GM19463 (cell line): Measurements from ENCODE around the gene PEX14.
A peak's percentile ranks its signal among the peaks of the same experiment; 100 is the strongest.
"Not testable (repeated sequence)": the region's sequence is repeated elsewhere in the genome, so short reads cannot be mapped to it uniquely, and the experiment has no call there.

Experiments
- ATAC-seq: cut with Tn5 transposase; IDR thresholded peaks from one replicate; pipeline ENCODE4 v1.9.1; 2021; ENCODE audit warnings: mild to moderate bottlenecking, moderate library complexity; ENCODE audit not compliant: unreplicated experiment

PEX14 gene, protein sequence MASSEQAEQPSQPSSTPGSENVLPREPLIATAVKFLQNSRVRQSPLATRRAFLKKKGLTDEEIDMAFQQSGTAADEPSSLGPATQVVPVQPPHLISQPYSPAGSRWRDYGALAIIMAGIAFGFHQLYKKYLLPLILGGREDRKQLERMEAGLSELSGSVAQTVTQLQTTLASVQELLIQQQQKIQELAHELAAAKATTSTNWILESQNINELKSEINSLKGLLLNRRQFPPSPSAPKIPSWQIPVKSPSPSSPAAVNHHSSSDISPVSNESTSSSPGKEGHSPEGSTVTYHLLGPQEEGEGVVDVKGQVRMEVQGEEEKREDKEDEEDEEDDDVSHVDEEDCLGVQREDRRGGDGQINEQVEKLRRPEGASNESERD

DNA sequence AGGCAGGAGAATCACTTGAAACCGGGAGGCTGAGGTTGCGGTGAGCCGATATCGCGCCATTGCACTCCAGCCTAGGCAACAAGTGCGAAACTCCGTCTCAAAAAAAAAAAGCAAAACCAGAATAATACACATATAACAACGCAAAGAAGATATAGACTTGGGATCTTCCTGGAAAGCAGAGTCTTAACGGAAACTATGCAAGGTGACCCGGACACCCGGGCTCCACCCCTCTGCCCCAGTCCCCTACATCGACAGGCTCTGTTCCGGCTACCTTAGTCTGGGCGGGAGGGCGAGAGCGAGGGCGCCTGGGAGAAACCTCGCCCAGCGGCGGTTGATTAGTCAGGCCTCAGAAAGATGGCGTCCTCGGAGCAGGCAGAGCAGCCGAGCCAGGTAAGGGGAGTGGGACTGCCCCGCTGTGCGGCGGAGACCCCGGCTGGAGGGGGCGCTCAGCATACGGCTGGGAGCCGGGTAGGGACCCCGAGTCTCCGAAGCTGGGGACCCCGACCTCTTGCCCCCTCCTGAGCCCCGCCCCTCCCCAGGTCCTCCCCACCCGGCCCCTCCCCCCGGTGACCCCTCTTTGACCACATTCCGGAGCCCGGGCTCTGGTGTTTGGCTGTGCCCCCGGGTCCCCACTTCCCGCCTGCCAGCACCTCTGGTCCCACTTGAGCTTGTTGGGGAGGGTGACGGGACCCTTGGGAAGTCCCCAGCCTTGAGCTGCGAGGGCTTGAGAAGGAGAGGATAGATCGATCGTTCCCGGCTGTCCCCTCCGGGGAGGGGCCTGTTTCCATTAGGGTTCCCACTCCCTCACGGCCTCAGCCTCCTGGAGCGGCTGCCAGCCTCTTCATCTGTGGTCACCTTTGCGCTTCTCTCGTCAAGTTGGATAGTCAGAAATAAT lies at the start of gene PEX14:
Gene PEX14, plus strand, starts transcription at position 338 of the 895 bp plus-strand sequence. Its CDS starts 17 bp downstream, at position 355.
- peak; percentile 70 for ATAC-seq

DNA sequence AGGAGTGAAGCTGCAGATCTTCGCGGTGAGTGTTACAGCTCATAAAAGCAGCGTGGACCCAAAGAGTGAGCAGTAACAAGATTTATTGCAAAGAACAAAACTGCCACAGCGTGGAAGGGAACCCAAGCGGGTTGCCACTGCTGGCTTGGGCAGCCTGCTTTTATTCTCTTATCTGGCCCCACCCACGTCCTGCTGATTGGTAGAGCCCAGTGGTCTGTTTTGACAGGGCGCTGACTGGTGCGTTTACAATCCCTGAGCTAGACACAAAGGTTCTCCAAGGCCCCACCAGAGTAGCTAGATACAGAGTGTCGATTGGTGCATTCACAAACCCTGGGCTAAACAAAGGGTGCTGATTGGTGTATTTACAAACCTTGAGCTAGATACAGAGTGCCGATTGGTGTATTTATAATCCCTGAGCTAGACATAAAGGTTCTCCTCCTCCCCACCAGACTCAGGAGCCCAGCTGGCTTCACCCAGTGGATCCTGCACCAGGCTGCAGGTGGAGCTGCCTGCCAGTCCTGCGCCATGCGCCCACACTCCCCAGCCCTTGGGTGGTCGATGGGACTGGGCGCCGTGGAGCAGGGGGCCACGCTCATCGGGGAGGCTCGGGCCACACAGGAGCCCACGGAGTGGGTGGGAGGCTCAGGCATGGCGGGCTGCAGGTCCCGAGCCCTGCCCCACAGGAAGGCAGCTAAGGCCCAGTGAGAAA lies 48.8 kb upstream of the PEX14 start:
- ATAC-seq = not testable (repeated sequence)

DNA sequence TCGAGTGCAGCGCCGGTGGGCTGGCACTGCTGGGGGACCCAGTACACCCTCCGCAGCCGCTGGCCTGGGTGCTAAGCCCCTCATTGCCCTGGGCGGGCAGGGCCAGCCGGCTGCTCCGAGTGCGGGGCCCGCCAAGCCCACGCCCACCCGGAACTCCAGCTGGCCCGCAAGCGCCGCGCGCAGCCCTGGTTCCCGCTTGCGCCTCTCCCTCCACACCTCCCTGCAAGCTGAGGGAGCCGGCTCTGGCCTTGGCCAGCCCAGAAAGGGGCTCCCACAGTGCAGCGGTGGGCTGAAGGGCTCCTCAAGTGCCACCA lies 48.3 kb upstream of the PEX14 start:
- not testable (repeated sequence) for ATAC-seq

DNA sequence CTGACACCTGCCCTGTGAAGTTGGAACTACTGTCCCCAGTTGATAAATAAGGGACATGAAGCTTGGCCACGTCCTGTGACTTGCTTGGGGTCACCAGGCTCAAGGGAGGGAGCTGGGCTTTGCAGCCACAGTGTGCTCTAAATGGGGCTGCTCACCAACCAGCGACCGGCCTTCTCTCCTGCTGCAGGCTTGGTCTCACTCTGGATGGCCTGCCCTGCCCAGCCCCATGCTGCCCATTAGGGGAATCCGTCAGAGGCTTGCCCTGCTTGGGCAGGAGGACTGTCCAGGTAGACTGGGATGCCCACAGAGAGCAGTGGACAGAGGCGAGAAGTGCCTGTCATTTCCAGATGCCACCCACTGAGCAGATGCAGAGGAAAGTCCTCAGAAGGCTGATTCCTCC lies 45.8 kb upstream of the PEX14 start:
- no peak for ATAC-seq

DNA sequence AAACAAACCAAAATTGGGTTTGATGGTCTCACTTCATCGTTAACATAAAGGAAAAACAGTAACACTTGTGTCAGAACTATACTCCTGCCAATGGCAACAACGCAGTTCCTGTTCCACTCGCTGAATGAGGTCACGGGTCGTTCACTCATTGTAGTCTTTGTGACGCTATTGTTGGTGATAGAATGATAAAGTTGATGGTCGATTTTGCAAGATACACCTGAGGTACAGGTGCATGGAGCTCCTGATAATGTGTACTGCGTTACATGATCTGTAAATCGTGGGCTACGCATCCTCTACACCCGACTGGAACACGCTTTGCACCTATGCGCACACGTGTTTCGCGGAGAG lies 44.9 kb upstream of the PEX14 start:
- ATAC-seq = no peak

DNA sequence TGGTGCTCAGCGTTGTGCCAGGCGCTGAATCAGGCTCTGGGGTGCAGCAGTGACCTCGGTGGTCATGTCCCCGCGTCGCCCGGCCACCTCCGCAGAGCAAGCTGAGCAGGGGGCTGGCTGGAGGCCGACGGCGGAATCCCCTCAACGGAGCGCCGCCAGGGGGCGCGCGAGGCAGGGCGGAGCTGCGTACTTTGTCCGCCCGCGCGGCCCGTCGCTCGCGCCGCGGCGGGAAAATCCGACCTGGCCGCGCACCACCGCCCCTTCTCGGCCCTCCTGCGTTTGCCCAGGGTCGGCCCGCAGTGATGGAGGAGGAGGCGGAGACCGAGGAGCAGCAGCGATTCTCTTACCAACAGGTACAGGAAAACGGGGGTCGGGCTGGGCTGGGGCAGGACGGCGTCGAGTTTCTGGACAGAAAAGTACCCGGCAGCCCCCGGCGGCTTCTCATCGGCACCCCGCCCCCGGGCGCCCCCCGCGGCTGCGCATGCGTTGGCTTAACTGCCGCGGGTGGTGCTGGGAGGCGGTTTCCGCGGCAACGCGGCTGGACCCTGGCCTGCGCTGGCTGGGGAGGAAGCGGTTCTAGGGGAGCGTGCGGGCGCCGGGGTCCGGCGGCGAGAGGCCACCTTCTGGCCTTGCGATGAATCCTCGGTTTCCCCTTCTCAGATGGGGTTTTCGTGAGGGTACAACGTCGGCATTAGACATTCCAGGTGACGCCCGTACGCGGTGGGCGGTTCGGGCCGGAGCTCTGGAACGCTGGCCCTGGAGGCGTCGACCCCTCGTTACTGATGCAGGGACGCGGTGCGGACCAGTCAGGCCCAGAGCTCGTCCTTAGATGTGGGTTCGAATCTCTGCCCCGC lies 44.3 kb upstream of the PEX14 start, which contains the start of gene CENPS:
Gene CENPS, plus strand, starts transcription at position 218 of the 854 bp plus-strand sequence. Its CDS starts 85 bp downstream, at position 303.
- ATAC-seq = peak; percentile 76

DNA sequence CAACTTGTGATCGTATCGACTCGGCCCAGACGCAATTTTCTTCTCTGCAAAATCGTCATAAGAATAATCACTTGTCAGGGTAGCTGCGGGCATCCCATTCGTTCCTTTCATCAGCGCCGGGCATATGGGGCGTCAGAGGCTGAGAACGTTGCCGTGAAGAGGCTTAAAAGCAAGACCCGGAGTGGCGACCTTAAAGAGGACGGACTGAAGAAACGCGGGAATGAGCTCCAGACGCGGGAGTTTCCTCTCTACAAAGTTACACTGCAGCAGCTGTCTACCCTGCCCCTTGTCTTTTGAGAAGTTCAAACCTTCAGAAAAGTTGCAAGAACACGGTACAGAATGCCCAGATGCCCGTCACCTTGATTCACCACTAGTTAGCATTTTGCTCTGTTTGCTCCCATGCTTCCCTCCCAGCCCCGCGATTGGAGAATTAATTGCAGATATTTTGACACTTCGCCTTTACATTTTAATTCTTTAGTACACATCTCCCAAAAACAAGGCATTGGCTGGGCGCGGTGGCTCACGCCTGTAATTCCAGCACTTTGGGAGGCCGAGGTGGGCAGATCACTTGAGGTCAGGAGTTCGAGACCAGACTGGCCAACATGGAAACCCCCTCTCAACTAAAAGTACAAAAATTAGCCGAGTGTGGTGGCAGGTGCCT lies 43.5 kb upstream of the PEX14 start:
- ATAC-seq = no peak

DNA sequence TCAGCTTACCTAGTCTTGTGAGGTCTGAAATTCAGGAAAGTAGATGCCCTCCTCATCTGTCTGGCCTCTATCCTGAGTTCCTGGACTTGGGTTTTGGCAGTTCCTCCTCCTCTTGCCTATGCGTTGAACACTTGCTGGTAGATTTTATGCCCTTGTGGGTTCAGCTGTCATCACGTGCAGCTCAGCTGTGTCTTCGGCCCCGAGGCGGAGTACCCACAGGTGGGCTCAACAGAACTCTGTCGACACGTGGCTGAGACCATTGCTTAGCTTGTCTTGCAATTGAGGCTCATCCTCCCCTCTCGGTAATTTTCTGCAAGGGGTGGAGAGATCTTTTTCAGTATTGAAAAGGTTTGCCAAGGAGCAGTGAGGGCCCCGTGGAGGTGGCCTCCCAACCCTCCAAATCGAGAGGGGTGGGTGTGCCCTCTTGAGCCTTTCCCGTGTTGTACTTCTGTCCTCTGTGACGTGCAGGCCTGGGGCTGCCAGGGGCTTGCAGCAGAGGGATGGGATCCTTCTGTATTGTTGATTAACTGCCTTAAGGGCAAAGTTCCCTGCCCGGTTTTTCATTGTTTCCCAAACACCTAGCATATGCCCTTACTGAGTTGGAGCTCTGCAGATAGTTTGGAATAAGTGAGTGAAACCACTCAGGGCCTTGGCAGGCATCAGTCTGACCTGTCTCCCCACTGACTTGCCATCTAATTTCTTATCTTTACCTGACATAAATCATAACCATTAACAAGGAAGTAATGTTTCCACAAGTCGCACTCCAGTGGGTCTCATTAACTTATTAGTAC lies 41.6 kb upstream of the PEX14 start:
- no peak for ATAC-seq

DNA sequence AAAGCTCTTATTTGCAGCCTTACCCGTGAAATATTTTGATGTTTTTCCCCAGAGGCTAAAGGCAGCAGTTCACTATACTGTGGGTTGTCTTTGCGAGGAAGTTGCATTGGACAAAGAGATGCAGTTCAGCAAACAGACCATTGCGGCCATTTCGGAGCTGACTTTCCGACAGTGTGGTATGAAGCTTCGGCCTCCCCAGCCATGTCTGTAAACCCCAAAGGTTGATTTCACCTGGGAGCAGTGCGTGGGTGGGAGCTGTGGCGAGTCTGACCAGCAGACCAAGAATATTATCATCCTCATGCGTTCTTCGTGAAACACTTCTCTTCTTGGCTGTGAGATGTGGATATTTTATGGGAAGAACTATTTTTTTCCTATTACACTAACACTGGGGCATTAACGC lies 41.0 kb upstream of the PEX14 start:
- ATAC-seq = no peak

DNA sequence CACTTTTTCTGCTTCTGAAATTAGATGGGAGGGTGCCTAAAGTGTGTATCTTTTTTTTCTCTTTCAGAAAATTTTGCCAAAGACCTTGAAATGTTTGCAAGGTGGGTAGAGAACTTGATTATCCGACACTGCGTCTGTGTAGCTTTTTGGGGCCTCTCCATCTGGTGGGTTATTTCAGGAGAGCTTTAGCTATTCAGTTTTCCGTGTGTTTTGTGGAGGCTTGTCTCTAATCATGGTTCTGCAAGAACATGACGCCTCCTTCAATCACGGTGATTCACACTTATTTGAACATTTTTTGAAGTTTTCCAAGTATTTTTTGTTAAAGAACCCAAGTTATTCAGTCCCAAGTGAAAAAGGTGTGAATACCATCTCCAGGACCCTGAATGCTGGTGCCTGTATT lies 40.2 kb upstream of the PEX14 start:
- no peak for ATAC-seq

DNA sequence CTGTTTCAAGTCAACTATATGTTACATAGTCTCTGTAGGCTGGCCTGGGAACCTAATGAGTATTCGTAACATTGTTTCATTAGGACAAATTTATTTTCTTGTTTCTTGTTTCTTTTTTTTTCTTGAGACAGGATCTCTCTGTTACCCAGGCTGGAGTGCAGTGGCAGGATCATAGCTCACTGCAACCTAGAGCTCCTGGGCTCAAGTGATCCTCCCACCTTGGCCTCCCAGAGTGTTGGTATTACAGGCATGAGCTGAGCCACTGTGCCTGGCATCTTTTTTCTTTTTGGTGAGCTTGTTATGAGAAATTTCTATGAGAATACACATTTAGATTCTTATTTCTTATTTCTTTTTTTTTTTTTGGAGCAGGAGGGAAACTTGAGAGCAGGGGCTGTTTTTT lies 37.7 kb upstream of the PEX14 start:
- ATAC-seq = no peak

DNA sequence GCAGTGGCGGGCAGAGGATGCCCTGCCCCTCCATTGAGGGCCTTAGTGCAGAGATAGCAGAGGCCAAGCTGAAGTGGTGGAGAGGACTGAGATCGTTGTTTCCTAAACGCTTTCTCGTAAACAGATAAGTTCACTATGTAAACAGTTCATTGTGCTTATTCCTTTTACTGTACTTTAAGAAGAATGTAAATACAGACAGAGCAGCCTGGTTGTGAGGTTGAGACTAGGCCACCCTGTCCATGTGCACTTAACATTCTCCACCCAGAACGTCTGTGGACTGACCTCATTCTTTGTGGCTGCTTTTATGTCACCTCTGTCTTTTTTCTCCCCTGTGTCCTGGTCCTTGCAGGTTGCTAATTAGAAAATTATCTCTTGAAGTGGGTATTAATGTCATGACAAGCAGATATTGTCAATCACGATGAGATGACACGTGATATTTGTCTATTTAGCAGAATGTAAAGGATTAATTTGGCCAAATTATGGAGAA lies 36.0 kb upstream of the PEX14 start:
- no peak for ATAC-seq

DNA sequence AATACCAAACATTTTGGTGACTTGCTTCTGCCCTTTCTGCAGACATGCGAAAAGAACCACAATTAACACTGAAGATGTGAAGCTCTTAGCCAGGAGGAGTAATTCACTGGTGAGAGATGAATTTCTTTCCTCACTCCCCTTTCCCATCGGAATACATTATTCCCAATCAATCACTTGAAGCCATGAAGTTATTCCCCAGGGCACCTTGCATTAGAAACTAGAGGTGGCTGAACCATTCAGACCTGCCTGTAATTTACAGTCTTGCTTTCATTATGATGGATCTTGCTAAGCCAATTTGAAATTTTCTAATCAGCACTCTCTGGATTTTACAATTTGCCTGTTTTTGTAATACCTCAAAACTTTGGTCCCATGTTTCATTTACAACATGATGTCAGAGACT lies 34.4 kb upstream of the PEX14 start:
- no peak for ATAC-seq

DNA sequence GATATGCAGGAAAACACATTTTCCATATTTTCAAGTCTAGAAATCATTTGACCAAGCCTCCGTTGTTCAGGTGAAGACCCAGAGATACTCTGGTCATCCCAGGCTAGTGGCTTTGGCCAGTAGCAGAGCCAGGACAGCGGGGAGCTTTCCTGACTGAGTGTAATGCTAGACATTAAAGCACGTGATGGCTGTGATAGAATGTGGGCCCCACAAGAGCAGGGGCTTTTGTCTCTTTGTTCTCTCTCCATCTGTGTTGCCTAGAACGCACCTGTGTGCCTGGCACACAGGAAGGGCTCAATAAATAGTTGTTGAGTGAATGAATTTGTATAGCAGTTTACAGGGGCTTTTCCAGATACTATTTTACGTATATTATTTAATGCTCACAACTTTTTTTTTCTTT lies 34.0 kb upstream of the PEX14 start:
- no peak for ATAC-seq

DNA sequence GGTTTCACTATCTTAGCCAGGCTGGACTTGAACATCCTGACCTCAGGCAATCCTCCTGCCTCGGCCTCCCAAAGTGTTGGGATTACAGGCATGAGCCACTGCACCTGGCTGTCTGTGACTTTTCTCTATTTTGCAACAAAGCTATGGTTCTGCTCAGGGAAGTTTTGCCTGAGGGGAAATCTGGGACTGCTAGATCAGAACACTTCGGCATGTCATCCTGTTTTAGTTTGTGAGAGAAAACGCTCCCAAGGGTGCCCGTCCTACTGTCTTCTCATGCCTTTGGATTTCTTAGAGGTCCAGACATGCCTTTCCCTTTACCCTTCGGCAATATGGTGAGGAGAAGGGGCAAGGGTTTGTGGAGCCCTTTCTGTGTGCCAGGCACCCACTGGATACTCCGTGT lies 30.5 kb upstream of the PEX14 start:
- ATAC-seq = no peak

DNA sequence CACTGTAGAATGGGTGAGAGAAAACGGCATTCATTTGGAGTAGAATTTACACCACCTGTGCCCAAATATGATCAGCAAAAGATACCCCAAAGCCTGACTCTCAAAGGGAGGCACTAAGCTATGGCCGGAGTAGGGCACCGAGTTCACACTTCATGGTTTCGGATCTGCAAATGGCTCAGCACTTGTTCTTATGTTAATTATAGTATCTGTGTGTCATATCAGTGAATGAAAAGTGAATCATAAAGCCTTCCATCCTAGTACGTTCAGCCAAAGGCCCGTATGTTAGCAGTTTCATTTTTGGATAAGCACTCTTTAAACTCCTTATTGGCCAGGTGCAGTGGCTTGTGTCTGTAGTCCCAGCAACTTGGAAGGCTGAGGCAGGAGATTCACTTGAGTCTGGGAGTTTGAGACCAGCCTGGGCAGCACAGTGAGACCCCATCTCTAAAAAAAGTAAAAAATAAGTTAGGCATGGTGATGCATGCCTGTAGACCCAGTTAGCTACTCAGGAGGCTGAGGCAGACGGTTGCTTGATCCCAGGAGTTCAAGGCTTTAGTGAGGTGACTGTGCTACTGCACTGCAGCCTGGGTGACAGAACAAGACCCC lies 29.9 kb upstream of the PEX14 start:
- ATAC-seq = no peak

DNA sequence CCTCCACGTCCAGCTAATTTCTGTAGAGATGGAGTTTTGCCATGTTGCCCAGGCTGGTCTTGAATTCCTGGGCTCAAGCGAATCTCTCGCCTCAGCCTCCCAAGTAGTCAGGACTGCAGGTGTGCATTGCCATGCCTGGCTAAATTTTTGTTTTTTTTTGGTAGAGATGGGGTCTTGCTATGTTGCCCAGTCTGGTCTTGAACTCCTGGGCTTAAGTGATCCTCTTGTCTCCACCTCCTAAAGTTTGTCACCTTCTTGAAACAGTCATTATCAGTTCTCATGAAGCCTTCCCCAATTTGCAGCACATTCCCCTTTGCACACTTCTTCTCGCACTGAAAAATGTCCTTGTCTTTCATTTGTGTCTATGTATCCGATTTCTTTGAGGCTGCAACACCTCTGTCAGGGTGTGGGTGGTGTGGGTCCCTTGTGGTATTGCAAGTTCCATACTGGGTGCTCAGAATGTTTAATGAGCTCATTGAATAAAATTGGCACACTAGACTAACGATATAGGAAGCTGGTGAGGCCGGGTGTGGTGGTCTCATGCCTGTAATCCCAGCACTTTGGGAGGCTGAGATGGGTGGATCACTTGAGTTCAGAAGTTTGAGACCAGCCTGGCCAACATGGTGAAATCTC lies 27.8 kb upstream of the PEX14 start:
- no peak for ATAC-seq

DNA sequence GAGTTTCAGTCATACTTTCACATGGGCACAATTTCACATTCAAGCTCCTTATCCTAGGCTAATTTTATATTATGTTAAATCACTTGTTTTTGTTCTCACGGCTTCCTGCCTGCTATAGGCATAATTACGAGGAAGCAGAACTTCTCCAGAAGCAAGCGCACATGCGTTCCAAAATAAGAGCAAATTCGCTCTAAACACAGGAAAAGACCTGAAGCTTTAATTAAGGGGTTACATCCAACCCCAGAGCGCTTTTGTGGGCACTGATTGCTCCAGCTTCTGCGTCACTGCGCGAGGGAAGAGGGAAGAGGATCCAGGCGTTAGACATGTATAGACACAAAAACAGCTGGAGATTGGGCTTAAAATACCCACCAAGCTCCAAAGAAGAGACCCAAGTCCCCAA lies 25.0 kb upstream of the PEX14 start, which contains the start of gene CORT:
Gene CORT, plus strand, starts transcription at position 281 of the 400 bp plus-strand sequence. CDS start 193 bp downstream, outside the sequence.
- no peak for ATAC-seq
